Epithelial cell of esophagus (primary cell): Measurements from ENCODE around the gene QRFP.

Source experiments
- DNase-seq: peaks from one replicate; pipeline ENCODE4 v3.0.0; 2010; ENCODE audit warnings: low read depth
- H3K4me3 ChIP-seq: 2 replicates; pipeline ENCODE4 v1.5.1; 2011; ENCODE audit warnings: mild to moderate bottlenecking, low read length, control low read depth
- TF ChIP-seq, protein P1 (sequence below): IDR thresholded peaks from 2 replicates; pipeline ENCODE4 v1.5.1; 2011; ENCODE audit warnings: low read depth, mild to moderate bottlenecking, low read length, control low read depth, inconsistent platforms; ENCODE audit not compliant: insufficient read depth; ENCODE audit errors: missing control alignments

The QRFP gene

DNA sequence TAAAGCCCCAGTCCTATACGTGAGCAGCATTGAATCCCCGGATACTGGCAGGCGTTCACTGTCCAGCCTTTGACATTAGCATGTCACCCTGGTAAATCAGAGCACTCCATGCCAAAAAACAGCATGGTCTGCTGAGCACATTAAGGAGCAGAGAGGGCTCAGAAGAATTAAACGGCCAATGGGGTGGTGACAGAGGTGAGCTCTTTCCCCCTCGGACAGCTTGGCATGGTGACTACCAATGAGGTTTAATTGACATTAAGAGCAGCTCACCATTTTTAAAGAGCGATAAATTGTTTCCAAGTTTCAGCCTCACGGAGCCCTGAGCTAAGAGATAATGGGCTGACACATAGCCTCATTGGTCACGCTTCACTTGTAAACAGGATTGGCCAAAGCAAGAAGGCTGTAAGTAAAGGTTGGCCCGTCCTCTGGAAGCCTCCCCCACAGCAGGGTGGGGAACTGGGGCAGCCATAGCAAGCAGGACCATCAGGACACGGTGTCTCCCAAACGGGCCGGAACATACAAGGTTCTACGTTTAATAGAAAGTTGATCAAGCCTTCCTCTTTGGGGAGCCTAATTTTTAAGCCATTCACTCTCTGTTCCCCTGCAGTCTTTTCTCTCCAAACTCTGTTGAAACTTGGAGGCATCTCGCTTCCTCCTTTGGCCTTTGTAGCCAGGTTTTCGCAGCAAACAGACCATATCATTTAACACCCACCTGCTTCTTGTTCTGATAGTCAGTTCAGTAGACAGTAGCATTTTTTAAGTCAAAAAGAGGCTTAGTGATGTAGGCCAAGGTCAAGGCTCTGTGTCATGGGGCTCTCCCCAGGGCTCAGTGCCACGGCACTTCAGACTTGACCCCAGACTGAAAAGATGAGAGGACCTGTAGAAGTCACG, 25.9 kb downstream of the QRFP start:
- no peak overlapping the region for H3K4me3 ChIP-seq
- TF ChIP-seq, protein P1, sequence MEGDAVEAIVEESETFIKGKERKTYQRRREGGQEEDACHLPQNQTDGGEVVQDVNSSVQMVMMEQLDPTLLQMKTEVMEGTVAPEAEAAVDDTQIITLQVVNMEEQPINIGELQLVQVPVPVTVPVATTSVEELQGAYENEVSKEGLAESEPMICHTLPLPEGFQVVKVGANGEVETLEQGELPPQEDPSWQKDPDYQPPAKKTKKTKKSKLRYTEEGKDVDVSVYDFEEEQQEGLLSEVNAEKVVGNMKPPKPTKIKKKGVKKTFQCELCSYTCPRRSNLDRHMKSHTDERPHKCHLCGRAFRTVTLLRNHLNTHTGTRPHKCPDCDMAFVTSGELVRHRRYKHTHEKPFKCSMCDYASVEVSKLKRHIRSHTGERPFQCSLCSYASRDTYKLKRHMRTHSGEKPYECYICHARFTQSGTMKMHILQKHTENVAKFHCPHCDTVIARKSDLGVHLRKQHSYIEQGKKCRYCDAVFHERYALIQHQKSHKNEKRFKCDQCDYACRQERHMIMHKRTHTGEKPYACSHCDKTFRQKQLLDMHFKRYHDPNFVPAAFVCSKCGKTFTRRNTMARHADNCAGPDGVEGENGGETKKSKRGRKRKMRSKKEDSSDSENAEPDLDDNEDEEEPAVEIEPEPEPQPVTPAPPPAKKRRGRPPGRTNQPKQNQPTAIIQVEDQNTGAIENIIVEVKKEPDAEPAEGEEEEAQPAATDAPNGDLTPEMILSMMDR: no peak
- no peak for DNase-seq

DNA sequence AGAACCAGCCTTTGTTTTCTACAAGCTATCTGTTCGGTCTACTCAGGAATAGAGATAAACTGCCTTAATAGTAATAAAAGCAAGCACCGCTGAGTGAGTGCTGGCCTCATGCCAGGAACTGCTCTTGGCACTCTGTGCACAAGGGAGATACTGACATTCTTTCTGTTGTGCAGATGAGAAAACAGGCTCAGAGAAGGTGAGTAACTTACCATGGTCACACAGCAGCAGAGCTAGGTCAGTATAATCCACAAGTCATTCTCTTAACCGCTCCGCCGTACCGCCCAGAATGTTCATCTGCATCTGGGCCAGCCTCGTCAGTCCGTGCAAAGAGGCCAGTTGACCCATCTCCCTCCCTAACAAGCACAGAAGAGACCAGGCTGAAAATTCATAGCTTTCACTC, 27.4 kb downstream of the QRFP start:
- no peak for DNase-seq
- TF ChIP-seq, protein P1: no peak

GRCh38 chr9:130868230-130868629, 28.4 kb downstream of the QRFP start:
- H3K4me3 ChIP-seq: no peak overlapping the region
- TF ChIP-seq, protein P1: no peak
- no peak for DNase-seq

More for the DNA sequence above, 27.4 kb downstream of the QRFP start:
- no peak overlapping the region for H3K4me3 ChIP-seq

DNA sequence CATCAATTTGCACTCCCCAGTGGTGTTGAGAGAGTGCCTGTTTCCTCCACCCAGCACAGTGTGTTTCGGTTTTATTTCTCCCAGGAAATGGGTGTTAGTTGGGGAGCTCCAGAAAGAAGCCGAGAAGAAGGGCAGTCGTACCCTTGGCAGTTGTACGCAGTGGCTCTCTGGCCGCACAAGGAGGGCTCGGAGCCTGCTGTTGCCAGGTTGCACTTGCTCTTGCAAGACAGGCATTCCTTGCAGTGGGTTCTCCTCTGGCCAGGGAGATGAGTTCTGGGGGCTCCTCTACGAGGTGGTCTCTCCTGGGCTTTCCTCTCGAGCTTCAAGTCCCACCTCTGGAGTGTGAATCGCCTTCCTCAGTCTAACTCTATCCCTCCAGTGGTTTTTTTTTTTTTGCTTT, 29.1 kb downstream of the QRFP start:
- TF ChIP-seq, protein P1: no peak
- no peak overlapping the region for H3K4me3 ChIP-seq
- DNase-seq: no peak

- TF ChIP-seq, protein P1: peak; percentile 99
- peak; percentile 93 for DNase-seq
- H3K4me3 ChIP-seq: peak overlapping the region; percentile 31
Measured at GRCh38 chr9:130866474-130866965, 30.1 kb downstream of the QRFP start.

DNA sequence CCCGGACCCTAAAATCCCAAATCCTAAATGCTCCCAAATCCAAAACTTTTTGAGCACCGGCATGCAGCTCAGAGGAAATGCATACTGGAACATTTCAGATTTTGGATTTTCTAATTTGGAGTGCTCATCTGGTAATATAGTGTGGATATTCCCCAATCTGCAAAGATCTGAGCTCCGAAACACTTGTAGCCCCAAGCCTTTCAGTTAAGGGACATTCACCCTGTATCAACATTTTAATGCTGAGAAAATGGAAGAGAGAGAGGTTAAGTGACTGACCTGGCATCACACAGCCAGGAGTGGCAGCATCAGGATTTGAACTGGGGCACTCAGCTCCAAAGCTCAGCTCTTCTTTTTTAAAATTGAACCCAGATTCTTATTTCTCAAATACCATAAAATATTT, 30.7 kb downstream of the QRFP start:
- H3K4me3 ChIP-seq: no peak overlapping the region
- no peak for DNase-seq
- TF ChIP-seq, protein P1: no peak
